B cell (primary cell): Measurements from ENCODE around the gene ZNF91. TPM values are rescaled to one million over a fixed set of nuclear protein-coding genes. Genes with fewer than 3 reads are reported as not detected.

Source experiments
- ATAC-seq: fragments of 200-7000 bp; cut with Tn5 transposase; one replicate; pipeline ENCODE4 v1.10.0; 2021; ENCODE audit warnings: low read depth, mild to moderate bottlenecking, moderate number of reproducible peaks, moderate library complexity
- CTCF ChIA-PET: fragments of 350-600 bp; sonication (Branson Sonifier 250); formaldehyde crosslinking; loops from one replicate; lab custom pipeline; 2021; ENCODE audit warnings: antibody characterized with exemption, inconsistent platforms; lab: Charles Lee
- POLR2A ChIA-PET: fragments of 350-600 bp; sonication (Branson Sonifier 250); formaldehyde crosslinking; loops from one replicate; lab custom pipeline; 2021; ENCODE audit warnings: antibody characterized with exemption; lab: Charles Lee
- DNase-seq: peaks from one replicate; pipeline ENCODE4 v3.0.0; 2013
- H2AFZ ChIP-seq: 2 replicates; pipeline ENCODE4 v1.6.1; 2012; ENCODE audit warnings: mild to moderate bottlenecking, low read depth, low read length; ENCODE audit not compliant: insufficient read depth, poor library complexity, severe bottlenecking
- H3K27ac ChIP-seq, 2 donors: 1 replicate in 1 of 2; 2 replicates in 1 of 2; pipeline ENCODE4 v1.5.1; 2012 to 2013; ENCODE audit warnings: low read length in 2 of 2, mild to moderate bottlenecking in 2 of 2, moderate library complexity in 1 of 2
- H3K27me3 ChIP-seq, 4 experiments: fragments of 200-600 bp in 1 of 4; sonication (generic) in 1 of 4; replicated peaks in 1 of 4; 1 replicate in 2 of 4; 2 replicates in 2 of 4; pipeline versions ENCODE4 v1.6.1 to v1.7.0; 2013 to 2016; ENCODE audit warnings: low read length in 3 of 4, mild to moderate bottlenecking in 2 of 4, mixed read lengths in 1 of 4, moderate library complexity in 1 of 4; ENCODE audit not compliant: insufficient read depth in 4 of 4, control insufficient read depth in 3 of 4; ENCODE audit errors: control extremely low read depth in 1 of 4
- H3K36me3 ChIP-seq, 2 experiments: replicated peaks in 1 of 2; 1 replicate in 1 of 2; 2 replicates in 1 of 2; pipeline versions ENCODE4 v1.6.1 to v1.7.1; 2013; ENCODE audit warnings: low read length in 1 of 2; ENCODE audit not compliant: insufficient read depth in 2 of 2, control insufficient read depth in 1 of 2; ENCODE audit errors: control extremely low read depth in 1 of 2, extremely low read depth in 1 of 2
- H3K4me1 ChIP-seq, 2 donors: fragments of 200-600 bp in 1 of 2; sonication (generic) in 1 of 2; 1 replicate in 1 of 2; 2 replicates in 1 of 2; pipeline versions ENCODE4 v1.5.1 to v1.6.1; 2013 to 2017; ENCODE audit warnings: low read length in 2 of 2; ENCODE audit not compliant: control insufficient read depth in 2 of 2, insufficient read depth in 2 of 2
- H3K4me2 ChIP-seq: replicated peaks from 2 replicates; pipeline ENCODE3; 2012; ENCODE audit warnings: mild to moderate bottlenecking, low read depth, low read length; ENCODE audit not compliant: poor library complexity, severe bottlenecking
- H3K4me3 ChIP-seq, 5 experiments: fragments of 200-600 bp in 1 of 5; sonication (generic) in 1 of 5; 1 replicate in 3 of 5; 2 replicates in 2 of 5; pipeline versions ENCODE4 v1.5.1 to v1.7.0; 2011 to 2016; ENCODE audit warnings: low read length in 4 of 5, mild to moderate bottlenecking in 4 of 5, low read depth in 2 of 5, control low read depth in 1 of 5, moderate library complexity in 1 of 5; ENCODE audit not compliant: insufficient read depth in 1 of 5; ENCODE audit errors: control extremely low read depth in 1 of 5, extremely low read depth in 1 of 5
- H3K79me2 ChIP-seq: fragments of 200-600 bp; sonication (generic); one replicate; pipeline ENCODE4 v1.6.0; 2016; ENCODE audit warnings: low read length; ENCODE audit not compliant: control insufficient read depth, insufficient read depth
- H3K9ac ChIP-seq: fragments of 200-600 bp; sonication (generic); 2 replicates; pipeline ENCODE4 v1.6.1; 2017; ENCODE audit warnings: mild to moderate bottlenecking, low read length, moderate library complexity
- H3K9me3 ChIP-seq, 3 donors: one replicate each; pipeline versions ENCODE4 v1.6.1 to v1.7.1; 2013; ENCODE audit warnings: low read length in 2 of 3; ENCODE audit not compliant: control insufficient read depth in 2 of 3, insufficient read depth in 1 of 3; ENCODE audit errors: control extremely low read depth in 1 of 3
- H4K20me1 ChIP-seq: 2 replicates; pipeline ENCODE4 v1.6.0; 2012; ENCODE audit warnings: mild to moderate bottlenecking, low read length; ENCODE audit not compliant: insufficient read depth, control insufficient read depth, poor library complexity, severe bottlenecking
- H3K27ac Mint-ChIP-seq: one replicate; pipeline ENCODE4 v1.8.0; 2021; ENCODE audit warnings: mixed read lengths
- H3K27me3 Mint-ChIP-seq: one replicate; pipeline ENCODE4 v1.8.0; 2021; ENCODE audit warnings: mixed read lengths
- H3K4me1 Mint-ChIP-seq: one replicate; pipeline ENCODE4 v1.8.0; 2021; ENCODE audit warnings: mixed read lengths
- H3K4me3 Mint-ChIP-seq: one replicate; pipeline ENCODE4 v1.8.0; 2021; ENCODE audit warnings: mixed read lengths
- H3K9me3 Mint-ChIP-seq: one replicate; pipeline ENCODE4 v1.8.0; 2022; ENCODE audit warnings: mixed read lengths; ENCODE audit not compliant: insufficient read depth
- CTCF ChIP-seq: fragments of 200-600 bp; IDR thresholded peaks from one replicate; pipeline ENCODE4 v1.8.0; 2022; ENCODE audit warnings: antibody characterized with exemption, mild to moderate bottlenecking
- EZH2 ChIP-seq: IDR thresholded peaks from 2 replicates; pipeline ENCODE4 v1.6.1; 2012; ENCODE audit warnings: borderline replicate concordance, low read depth, mild to moderate bottlenecking, moderate library complexity, low read length; ENCODE audit not compliant: insufficient read depth, poor library complexity, severe bottlenecking
- WGBS: methylation state at CpG from one replicate; pipeline ENCODE4 v1.1.5; 2013; ENCODE audit warnings: missing lambda C conversion rate; ENCODE audit not compliant: insufficient coverage; 5-methylcytosine and 5-hydroxymethylcytosine counted together
- intact Hi-C: fragments of 100-400 bp; cut with micrococcal nuclease; formaldehyde crosslinking; loops from one replicate; pipeline ENCODE4 v1.10.0; 2022
- polyA plus RNA-seq: library from polyadenylated mRNA; depleted of rRNA; stranded (reverse); fragments of >200 nt; gene quantifications from 2 replicates; pipeline ENCODE4 v1.2.3, GENCODE V29; 2012
- total RNA-seq, 2 donors: library from RNA; stranded (reverse); fragments of 120-200 nt in 1 of 2; gene quantifications; 1 replicate in 1 of 2; 2 replicates in 1 of 2; pipeline versions ENCODE4 v1.2.3 to v1.2.4, GENCODE V29; 2013 to 2022

The ZNF91 gene
- total and polyA plus RNA-seq, 2 donors (not counting 1 experiment from before 2014, with no cell fraction given): 17.9 to 79.6 TPM

GRCh38 chr19:23394511-23394910 lies 760 bp downstream of the ZNF91 start:
- H3K27me3 ChIP-seq: no peaks in the 10 kb centered on the region
- no peaks in the 10 kb centered on the region for H3K27me3 Mint-ChIP-seq
- peaks cover 0 to 2% (median 1%) of the 10 kb centered on the region in 3 donors for H3K9me3 ChIP-seq
- DNase-seq: peak; percentile 44
- no peak for ATAC-seq
- H3K36me3 ChIP-seq: peaks cover 4 to 5% of the 10 kb centered on the region in 2 experiments
- ChIA-PET CTCF (no interaction called here), POLR2A (interaction anchor here (0.6 to 2.1 kb wide), 7 partner anchors 21 to 1560 kb away, joined by 3 to 8 read pairs (median 5); partner anchors contain the start of genes ZNF254, ZNF675 and ZNF724)
- H3K27ac ChIP-seq: peak overlapping the region; percentile 92 to 96
- peak overlapping the region; percentile 98 for H3K4me3 Mint-ChIP-seq
- no peak for TF ChIP-seq CTCF
- no peak for TF ChIP-seq EZH2
- peak overlapping the region; percentile 100 for H3K9ac ChIP-seq
- H3K4me2 ChIP-seq: peak overlapping the region; percentile 91
- H3K4me3 ChIP-seq: peak overlapping the region; percentile 77 to 100 (median 94)
- intact Hi-C loops: loop anchor here (2.0 to 10.0 kb wide), 5 partner anchors 292 to 1890 kb away; partner anchors contain the start of genes ZNF429, ZNF492, ZNF675 and ZNF726
- peaks cover 16 to 22% of the 10 kb centered on the region in 2 donors for H3K4me1 ChIP-seq
- peak overlapping the region; percentile 97 for H3K27ac Mint-ChIP-seq
- WGBS: 8% methylated on average over 11 of the region's 11 CpGs
- H2AFZ ChIP-seq: peak overlapping the region; percentile 88
- H3K9me3 Mint-ChIP-seq: no peaks in the 10 kb centered on the region
- peaks cover 45% of the 10 kb centered on the region for H3K4me1 Mint-ChIP-seq
- H3K79me2 ChIP-seq: peaks cover 70% of the 10 kb centered on the region
- H4K20me1 ChIP-seq: no peaks in the 10 kb centered on the region

GRCh38 chr19:23393121-23393520 lies 2.1 kb downstream of the ZNF91 start:
- TF ChIP-seq CTCF (no peak), EZH2 (no peak)
- intact Hi-C loops: loop anchor here (10.0 kb wide), 2 partner anchors 758 to 1888 kb away; partner anchors contain the start of genes ZNF429 and ZNF492
- Histone ChIP-seq H2AFZ (no peak overlapping the region), H4K20me1 (no peaks in the 10 kb centered on the region), H3K27ac (peak overlapping the region in 1 of 2 donors; percentile 96), H3K27me3 (no peaks in the 10 kb centered on the region), H3K4me3 (no peak overlapping the region), H3K36me3 (peaks cover 8 to 12% of the 10 kb centered on the region in 2 experiments), H3K4me2 (peak overlapping the region; percentile 91), H3K9me3 (peaks cover 0 to 8% (median 4%) of the 10 kb centered on the region in 3 donors), H3K79me2 (peaks cover 84% of the 10 kb centered on the region), H3K9ac (peak overlapping the region; percentile 100), H3K4me1 (peaks cover 16 to 22% of the 10 kb centered on the region in 2 donors)
- ATAC-seq (no peak), DNase-seq (no peak)
- POLR2A ChIA-PET: no interaction called here
- Mint-ChIP-seq H3K4me1 (peaks cover 54% of the 10 kb centered on the region), H3K27me3 (no peaks in the 10 kb centered on the region), H3K4me3 (peak overlapping the region; percentile 98), H3K9me3 (no peaks in the 10 kb centered on the region), H3K27ac (no peak overlapping the region)
- no CpG with 5 or more reads among the region's 1 CpG for WGBS
- CTCF ChIA-PET: no interaction called here
